HUES64 (cell line): Measurements from ENCODE around the gene SELENOI.
A peak's percentile ranks its signal among the peaks of the same experiment; 100 is the strongest.

ENCODE experiments used
- H3K27ac ChIP-seq: 2 replicates; pipeline ENCODE4 v1.7.0; 2013; ENCODE audit warnings: low read depth, low read length, inconsistent platforms
- H3K27me3 ChIP-seq: 2 replicates; pipeline ENCODE4 v1.6.1; 2013; ENCODE audit warnings: mild to moderate bottlenecking, low read length; ENCODE audit not compliant: insufficient read depth
- H3K36me3 ChIP-seq: 2 replicates; pipeline ENCODE4 v1.6.1; 2013; ENCODE audit warnings: mild to moderate bottlenecking, low read length; ENCODE audit not compliant: insufficient read depth
- H3K4me1 ChIP-seq: 2 replicates; pipeline ENCODE4 v1.6.1; 2013; ENCODE audit warnings: mild to moderate bottlenecking, low read length, moderate library complexity; ENCODE audit not compliant: insufficient read depth
- H3K4me3 ChIP-seq: 2 replicates; pipeline ENCODE4 v1.5.1; 2013; ENCODE audit warnings: mild to moderate bottlenecking, low read length, moderate library complexity
- H3K9ac ChIP-seq: 2 replicates; pipeline ENCODE4 v1.6.1; 2013; ENCODE audit warnings: mild to moderate bottlenecking, low read depth, low read length
- H3K9me3 ChIP-seq: 2 replicates; pipeline ENCODE4 v1.6.1; 2013; ENCODE audit warnings: low read depth, low read length; ENCODE audit not compliant: insufficient read depth
- WGBS: fragments of 150-250, 120-280 bp; methylation state at CpG from one replicate; pipeline ENCODE4 v1.1.7; 2013; ENCODE audit warnings: missing lambda C conversion rate; 5-methylcytosine and 5-hydroxymethylcytosine counted together

The SELENOI gene

GRCh38 chr2:26387189-26387588, 41.2 kb downstream of the SELENOI start:
- H3K27ac ChIP-seq = no peak overlapping the region
- H3K9ac ChIP-seq = no peak overlapping the region
- no peaks in the 10 kb centered on the region for H3K9me3 ChIP-seq
- WGBS = 95% methylated on average over 3 of the region's 4 CpGs
- no peaks in the 10 kb centered on the region for H3K4me1 ChIP-seq
- H3K36me3 ChIP-seq = peaks cover 93% of the 10 kb centered on the region
- no peaks in the 10 kb centered on the region for H3K27me3 ChIP-seq
- H3K4me3 ChIP-seq = no peak overlapping the region

DNA sequence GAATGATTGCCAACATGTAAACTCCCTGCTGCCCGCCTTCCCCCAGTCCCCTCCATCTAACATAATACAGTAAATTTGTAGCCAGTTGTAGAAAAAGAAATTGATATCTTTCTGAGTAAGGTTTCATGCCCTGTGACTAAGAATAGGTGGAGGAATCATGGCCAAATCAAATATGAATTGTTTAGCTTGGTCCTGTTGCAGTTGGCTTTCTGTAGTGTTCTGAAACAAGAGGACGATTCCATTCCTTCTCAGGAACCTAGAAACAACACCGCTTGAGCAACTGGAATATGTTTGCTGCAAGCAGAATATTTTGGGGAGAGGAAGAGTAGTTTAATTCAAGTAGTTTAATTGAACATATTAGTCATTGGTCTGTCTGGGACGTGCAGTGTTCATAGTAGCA, 48.8 kb downstream of the SELENOI start:
- 94% methylated on average over 3 of the region's 4 CpGs for WGBS
- H3K9me3 ChIP-seq = no peaks in the 10 kb centered on the region
- H3K9ac ChIP-seq = no peak overlapping the region

GRCh38 chr2:26395394-26395793, 49.5 kb downstream of the SELENOI start:
- Histone ChIP-seq H3K27ac (no peak overlapping the region), H3K27me3 (no peaks in the 10 kb centered on the region), H3K9ac (no peak overlapping the region), H3K9me3 (no peaks in the 10 kb centered on the region), H3K36me3 (peaks cover 47% of the 10 kb centered on the region), H3K4me3 (no peak overlapping the region), H3K4me1 (no peaks in the 10 kb centered on the region)
- 87% methylated on average over 4 of the region's 4 CpGs for WGBS

More for the DNA sequence above, 48.8 kb downstream of the SELENOI start:
- Histone ChIP-seq H3K4me3 (no peak overlapping the region), H3K36me3 (peaks cover 54% of the 10 kb centered on the region), H3K4me1 (no peaks in the 10 kb centered on the region), H3K27me3 (no peaks in the 10 kb centered on the region), H3K27ac (no peak overlapping the region)

- H3K27ac ChIP-seq = no peak overlapping the region
- H3K9ac ChIP-seq = no peak overlapping the region
- H3K4me1 ChIP-seq = peaks cover 3% of the 10 kb centered on the region; the same call in 1 of the 2 replicates
- H3K27me3 ChIP-seq = 0 out of 2 replicates have a peak, but pooled peaks cover 2% of the 10 kb centered on the region
- H3K36me3 ChIP-seq = peaks cover 33% of the 10 kb centered on the region
- no peaks in the 10 kb centered on the region for H3K9me3 ChIP-seq
- WGBS = 90% methylated on average over 5 of the region's 5 CpGs
- no peak overlapping the region for H3K4me3 ChIP-seq
Measured at GRCh38 chr2:26396734-26397298, 50.9 kb downstream of the SELENOI start.

DNA sequence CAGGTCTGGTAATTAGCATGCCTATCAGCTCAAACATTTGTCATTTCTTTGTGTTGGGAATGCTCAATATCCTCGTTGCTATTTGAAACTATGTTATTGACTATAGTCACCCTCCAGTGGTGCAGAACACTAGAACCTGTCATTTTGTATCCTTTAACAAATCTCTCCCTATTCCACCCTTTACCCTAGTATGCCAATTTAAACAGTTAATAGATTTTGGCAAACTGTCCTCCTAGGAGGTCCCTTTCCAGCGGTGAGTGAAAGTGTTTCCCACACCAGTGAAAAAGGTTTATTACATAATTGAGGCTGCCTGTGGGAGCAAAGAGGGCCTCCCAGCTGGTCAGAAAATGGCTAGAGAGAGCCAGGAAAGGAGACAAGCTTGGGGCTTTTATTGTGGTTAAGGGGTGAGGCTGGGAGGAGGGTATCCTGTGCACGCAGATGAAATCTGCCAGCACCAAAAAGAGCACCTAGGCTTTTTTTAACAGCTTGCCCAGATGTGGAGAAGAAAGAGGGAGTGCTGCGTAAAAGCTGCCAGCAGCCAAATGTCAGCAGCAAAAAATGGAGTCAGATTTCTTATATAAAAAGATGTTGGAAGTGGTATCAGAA, 53.9 kb downstream of the SELENOI start:
- no peak overlapping the region for H3K27ac ChIP-seq
- H3K9ac ChIP-seq = no peak overlapping the region
- H3K36me3 ChIP-seq = peaks cover 13% of the 10 kb centered on the region; the same call in 1 of the 2 replicates
- H3K27me3 ChIP-seq = 0 out of 2 replicates have a peak, but pooled peaks cover 2% of the 10 kb centered on the region
- WGBS = 68% methylated on average over 4 of the region's 4 CpGs
- no peaks in the 10 kb centered on the region for H3K9me3 ChIP-seq
- no peak overlapping the region for H3K4me3 ChIP-seq
- H3K4me1 ChIP-seq = peaks cover 8% of the 10 kb centered on the region; the same call in 1 of the 2 replicates

DNA sequence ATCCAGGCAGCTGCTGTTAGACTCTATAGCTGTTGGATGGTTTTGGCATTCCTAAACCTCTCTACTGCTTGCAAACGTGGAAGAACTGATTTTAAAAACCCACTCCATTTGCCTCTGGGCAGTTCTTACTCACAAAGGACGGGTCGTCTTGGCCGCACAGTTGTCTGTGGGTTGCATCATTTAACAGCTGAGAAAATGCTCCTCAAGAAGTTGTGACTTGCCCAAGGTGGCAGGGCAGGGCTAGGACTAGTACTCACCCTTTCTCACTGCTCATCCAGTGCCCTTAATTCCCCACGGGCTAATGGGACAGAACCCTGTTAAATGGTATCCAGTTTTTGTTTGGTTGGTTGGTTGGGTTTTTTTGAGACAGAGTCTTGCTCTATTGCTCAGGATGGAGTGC, 54.8 kb downstream of the SELENOI start:
- Histone ChIP-seq H3K4me3 (no peak overlapping the region), H3K27ac (no peak overlapping the region), H3K36me3 (peaks cover 6% of the 10 kb centered on the region; the same call in 1 of the 2 replicates), H3K9me3 (no peaks in the 10 kb centered on the region), H3K27me3 (0 out of 2 replicates have a peak, but pooled peaks cover 2% of the 10 kb centered on the region), H3K9ac (no peak overlapping the region), H3K4me1 (peaks cover 8% of the 10 kb centered on the region; the same call in 1 of the 2 replicates)
- 91% methylated on average over 5 of the region's 5 CpGs for whole genome bisulfite sequencing

GRCh38 chr2:26401739-26402541, 56.0 kb downstream of the SELENOI start, which contains the start of gene DRC1:
TSS of gene DRC1 (plus strand) at chr2:26401920. CDS start at chr2:26401990, 70 bp downstream.
- Histone ChIP-seq H3K4me3 (peak within 1 kb of the TSS; percentile 59), H3K9me3 (no peaks in the 10 kb centered on the region), H3K9ac (no peak within 1 kb of the TSS; the same call in 1 of the 2 replicates), H3K4me1 (peaks cover 8% of the 10 kb centered on the region; the same call in 1 of the 2 replicates), H3K36me3 (no peaks in the 10 kb centered on the region), H3K27ac (no peak within 1 kb of the TSS), H3K27me3 (0 out of 2 replicates have a peak, but pooled peaks cover 2% of the 10 kb centered on the region)
- WGBS = 11% methylated on average over 63 of the region's 63 CpGs

DNA sequence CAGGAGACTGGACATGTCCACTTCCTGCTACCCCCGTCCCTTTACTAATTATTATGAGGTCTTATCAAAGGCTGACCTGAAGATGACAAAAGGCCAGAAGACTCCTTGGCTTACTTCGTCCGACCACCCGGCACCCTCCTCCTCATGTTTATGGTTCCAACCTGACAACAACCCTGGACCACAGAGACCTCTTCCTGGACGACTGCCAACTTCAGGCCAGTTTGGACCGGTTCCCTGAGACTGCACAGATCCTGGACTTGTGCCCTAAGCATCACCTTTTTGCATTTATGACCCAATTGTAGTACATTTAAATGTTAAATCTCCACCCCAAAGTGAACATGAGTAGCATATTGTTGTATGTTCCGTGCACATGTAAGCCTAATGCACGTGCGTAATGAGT, 61.6 kb downstream of the SELENOI start:
- H3K9me3 ChIP-seq = no peaks in the 10 kb centered on the region
- no peak overlapping the region for H3K9ac ChIP-seq
- no peak overlapping the region for H3K27ac ChIP-seq
- H3K36me3 ChIP-seq = no peaks in the 10 kb centered on the region
- H3K27me3 ChIP-seq = no peaks in the 10 kb centered on the region
- 93% methylated on average over 9 of the region's 9 CpGs for WGBS
- no peak overlapping the region for H3K4me3 ChIP-seq
- H3K4me1 ChIP-seq = 0 out of 2 replicates have a peak, but pooled peaks cover 5% of the 10 kb centered on the region

- Histone ChIP-seq H3K4me1 (no peaks in the 10 kb centered on the region), H3K4me3 (no peak overlapping the region), H3K27ac (no peak overlapping the region), H3K36me3 (no peaks in the 10 kb centered on the region), H3K27me3 (no peaks in the 10 kb centered on the region), H3K9ac (no peak overlapping the region), H3K9me3 (no peaks in the 10 kb centered on the region)
- 89% methylated on average over 1 of the region's 1 CpG for WGBS
Measured at GRCh38 chr2:26409785-26410184, 63.8 kb downstream of the SELENOI start.

DNA sequence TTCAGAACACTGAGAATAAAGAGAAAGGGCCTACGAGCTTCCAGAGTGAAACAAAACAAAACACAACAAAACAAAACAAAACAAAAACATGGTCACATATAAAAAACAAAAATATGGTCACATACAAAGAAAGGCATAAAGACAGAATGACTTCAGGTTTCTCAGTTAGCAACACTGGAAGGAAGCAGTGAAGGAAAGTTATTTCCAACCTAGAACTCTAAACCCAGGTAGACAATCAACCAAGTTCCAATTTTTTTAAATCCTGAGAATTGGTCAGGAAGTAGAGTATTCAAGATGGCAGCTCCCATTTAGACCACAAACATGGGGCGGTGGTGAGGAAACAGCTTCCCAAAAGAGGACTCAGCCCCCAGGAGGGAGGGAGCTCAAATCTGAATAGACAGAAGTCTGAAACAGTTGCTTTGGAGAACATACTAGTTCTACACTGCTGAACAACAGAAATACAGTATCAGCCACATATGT, 64.9 kb downstream of the SELENOI start:
- Histone ChIP-seq H3K4me1 (no peaks in the 10 kb centered on the region), H3K27me3 (no peaks in the 10 kb centered on the region), H3K4me3 (no peak overlapping the region), H3K9me3 (no peaks in the 10 kb centered on the region), H3K9ac (no peak overlapping the region), H3K36me3 (no peaks in the 10 kb centered on the region), H3K27ac (no peak overlapping the region)
- WGBS = 89% methylated on average over 2 of the region's 2 CpGs

DNA sequence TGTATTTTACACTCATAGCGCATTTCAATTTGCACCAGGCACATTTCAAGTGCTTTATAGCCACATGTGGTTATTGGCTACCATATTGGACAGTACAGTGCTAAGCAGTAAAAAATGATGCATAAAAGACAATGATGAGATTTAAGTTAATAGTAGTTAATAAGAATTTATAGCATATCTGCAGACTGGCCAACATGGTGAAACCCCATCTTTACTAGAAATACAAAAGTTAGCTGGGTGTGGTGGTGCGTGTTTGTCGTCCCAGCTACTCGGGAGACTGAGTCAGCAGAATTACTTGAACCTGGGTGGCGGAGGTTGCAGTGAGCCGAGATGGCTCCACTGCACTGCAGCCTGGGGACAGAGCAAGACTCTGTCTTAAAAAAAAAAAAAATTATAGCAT, 65.5 kb downstream of the SELENOI start:
- WGBS = 97% methylated on average over 6 of the region's 6 CpGs
- Histone ChIP-seq H3K36me3 (no peaks in the 10 kb centered on the region), H3K4me1 (no peaks in the 10 kb centered on the region), H3K27me3 (no peaks in the 10 kb centered on the region), H3K9ac (no peak overlapping the region), H3K27ac (no peak overlapping the region), H3K9me3 (no peaks in the 10 kb centered on the region), H3K4me3 (no peak overlapping the region)
